ENCODE results near the gene CUL9.
A peak's percentile ranks its signal among the peaks of the same experiment; 100 is the strongest.

DNA sequence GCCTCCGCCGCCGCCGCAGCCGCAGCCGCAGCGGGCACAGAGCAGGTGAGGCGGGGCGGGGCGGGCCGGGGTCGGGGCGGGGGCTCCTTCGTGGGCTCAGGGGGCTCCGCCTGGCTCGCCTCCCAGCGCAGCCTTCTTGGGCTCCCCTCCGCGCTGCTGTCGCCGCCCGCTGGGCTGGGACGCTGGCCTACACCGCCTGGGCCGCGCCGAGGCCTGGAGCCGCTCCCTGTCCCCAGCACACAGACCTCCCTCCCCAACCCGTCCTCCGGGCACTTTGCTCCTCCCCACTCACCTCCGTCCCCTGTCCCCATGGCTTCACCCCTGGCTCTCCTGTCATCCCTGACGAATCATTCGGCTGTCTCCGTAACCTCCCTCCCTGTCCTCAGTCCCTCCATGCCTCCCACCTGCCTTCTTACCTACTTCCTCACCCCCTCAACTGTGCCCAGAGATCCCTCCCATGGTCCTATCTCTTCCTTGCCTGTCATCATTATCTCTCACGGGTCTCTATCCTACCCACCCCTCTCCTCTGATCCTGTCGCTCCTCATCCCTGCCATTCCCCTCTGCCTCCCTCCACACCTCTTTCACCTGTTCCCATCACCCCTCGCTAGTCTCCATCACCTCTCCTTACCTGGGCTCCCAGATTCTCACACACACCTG is 61.8 kb downstream of the CUL9 start:
- TF ChIP-seq, protein P1, sequence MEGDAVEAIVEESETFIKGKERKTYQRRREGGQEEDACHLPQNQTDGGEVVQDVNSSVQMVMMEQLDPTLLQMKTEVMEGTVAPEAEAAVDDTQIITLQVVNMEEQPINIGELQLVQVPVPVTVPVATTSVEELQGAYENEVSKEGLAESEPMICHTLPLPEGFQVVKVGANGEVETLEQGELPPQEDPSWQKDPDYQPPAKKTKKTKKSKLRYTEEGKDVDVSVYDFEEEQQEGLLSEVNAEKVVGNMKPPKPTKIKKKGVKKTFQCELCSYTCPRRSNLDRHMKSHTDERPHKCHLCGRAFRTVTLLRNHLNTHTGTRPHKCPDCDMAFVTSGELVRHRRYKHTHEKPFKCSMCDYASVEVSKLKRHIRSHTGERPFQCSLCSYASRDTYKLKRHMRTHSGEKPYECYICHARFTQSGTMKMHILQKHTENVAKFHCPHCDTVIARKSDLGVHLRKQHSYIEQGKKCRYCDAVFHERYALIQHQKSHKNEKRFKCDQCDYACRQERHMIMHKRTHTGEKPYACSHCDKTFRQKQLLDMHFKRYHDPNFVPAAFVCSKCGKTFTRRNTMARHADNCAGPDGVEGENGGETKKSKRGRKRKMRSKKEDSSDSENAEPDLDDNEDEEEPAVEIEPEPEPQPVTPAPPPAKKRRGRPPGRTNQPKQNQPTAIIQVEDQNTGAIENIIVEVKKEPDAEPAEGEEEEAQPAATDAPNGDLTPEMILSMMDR (IDR thresholded peaks at IDR 0.05) = no peak
- TF ChIP-seq EZH2 (IDR thresholded peaks at IDR 0.05) (peak; percentile 3), EZH2phosphoT487 (IDR thresholded peaks at IDR 0.05) (no peak)

Measured in neural progenitor cell (in vitro differentiated cells).